ENCODE results near the gene UNC13A. TPM values are rescaled to one million over a fixed set of nuclear protein-coding genes. Genes with fewer than 3 reads are reported as not detected.
A peak's percentile ranks its signal among the peaks of the same experiment; 100 is the strongest.

The UNC13A gene
- total RNA-seq, 1 donor from 2014 or later = 3.9 TPM

DNA sequence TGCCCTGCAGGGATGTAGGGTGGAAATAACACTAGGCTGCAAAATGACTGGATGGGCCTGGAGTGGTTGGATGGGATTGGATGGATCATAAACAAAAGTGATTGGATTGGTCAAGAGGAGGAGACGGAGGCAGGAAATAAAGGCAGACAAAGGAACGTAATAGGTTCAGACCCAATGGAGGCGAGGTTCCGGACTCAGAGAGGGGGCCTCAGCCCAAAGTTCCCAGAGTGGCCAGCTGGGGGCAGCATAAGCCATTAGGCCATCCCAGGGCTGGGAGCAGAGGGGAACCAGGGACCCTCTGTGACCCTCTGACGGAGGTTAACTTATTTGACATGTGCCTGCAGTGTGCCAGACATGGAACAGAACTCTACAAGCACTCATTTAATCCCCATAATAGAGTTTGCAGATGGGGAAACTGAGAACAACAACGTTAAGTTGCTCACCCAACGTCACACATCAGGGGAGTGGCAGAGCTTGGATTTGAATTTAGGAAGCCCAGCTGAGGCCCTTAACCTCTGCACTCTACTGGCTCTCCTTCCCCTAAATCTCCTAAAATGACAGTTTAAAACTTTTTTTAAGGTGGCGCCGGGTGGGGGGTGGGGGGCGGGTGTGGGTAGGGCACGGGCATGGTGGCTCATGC lies 15.8 kb upstream of the UNC13A start:
- DNase-seq (ENCODE audit: low spot score, unreplicated experiment) = no peak
- Mint-ChIP-seq H3K36me3 (ENCODE audit: insufficient read depth) (no peaks in the 10 kb centered on the region), H3K4me3 (ENCODE audit: low read depth) (no peak overlapping the region), H3K27ac (no peak overlapping the region), H3K27me3 (peaks cover 26% of the 10 kb centered on the region), H3K9me3 (ENCODE audit: low read depth) (no peaks in the 10 kb centered on the region), H3K4me1 (ENCODE audit: low read depth) (no peaks in the 10 kb centered on the region)
- TF ChIP-seq, protein P1, sequence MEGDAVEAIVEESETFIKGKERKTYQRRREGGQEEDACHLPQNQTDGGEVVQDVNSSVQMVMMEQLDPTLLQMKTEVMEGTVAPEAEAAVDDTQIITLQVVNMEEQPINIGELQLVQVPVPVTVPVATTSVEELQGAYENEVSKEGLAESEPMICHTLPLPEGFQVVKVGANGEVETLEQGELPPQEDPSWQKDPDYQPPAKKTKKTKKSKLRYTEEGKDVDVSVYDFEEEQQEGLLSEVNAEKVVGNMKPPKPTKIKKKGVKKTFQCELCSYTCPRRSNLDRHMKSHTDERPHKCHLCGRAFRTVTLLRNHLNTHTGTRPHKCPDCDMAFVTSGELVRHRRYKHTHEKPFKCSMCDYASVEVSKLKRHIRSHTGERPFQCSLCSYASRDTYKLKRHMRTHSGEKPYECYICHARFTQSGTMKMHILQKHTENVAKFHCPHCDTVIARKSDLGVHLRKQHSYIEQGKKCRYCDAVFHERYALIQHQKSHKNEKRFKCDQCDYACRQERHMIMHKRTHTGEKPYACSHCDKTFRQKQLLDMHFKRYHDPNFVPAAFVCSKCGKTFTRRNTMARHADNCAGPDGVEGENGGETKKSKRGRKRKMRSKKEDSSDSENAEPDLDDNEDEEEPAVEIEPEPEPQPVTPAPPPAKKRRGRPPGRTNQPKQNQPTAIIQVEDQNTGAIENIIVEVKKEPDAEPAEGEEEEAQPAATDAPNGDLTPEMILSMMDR (IDR thresholded peaks at IDR 0.05; ENCODE audit: unreplicated experiment) = peak; percentile 68

DNA sequence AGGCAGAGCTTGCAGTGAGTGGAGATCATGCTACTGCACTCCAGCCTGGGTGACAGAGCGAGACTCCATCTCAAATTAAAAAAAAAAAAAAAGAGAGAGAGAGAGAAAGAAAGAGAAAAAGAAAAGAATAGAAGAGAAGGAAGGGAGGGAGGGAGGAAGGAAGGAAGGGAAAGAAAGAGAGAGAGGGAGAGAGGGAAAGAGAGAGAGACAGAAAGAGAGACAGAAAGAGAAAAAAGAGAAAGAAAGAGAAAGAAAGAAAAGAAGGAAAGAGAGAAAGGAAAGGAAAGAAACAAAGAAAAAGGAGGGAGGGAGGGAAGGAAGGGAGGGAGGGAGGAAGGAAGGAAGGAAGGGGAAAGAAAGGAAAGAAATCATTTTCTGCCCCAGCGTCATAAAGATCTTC lies 7.0 kb upstream of the UNC13A start:
- Mint-ChIP-seq H3K36me3 (ENCODE audit: insufficient read depth) (no peaks in the 10 kb centered on the region), H3K27ac (no peak overlapping the region), H3K9me3 (ENCODE audit: low read depth) (no peaks in the 10 kb centered on the region), H3K4me3 (ENCODE audit: low read depth) (no peak overlapping the region), H3K27me3 (peaks cover 46% of the 10 kb centered on the region), H3K4me1 (ENCODE audit: low read depth) (no peaks in the 10 kb centered on the region)
- TF ChIP-seq, protein P1 (IDR thresholded peaks at IDR 0.05; ENCODE audit: unreplicated experiment) = no peak
- no peak for DNase-seq (ENCODE audit: low spot score, unreplicated experiment)

DNA sequence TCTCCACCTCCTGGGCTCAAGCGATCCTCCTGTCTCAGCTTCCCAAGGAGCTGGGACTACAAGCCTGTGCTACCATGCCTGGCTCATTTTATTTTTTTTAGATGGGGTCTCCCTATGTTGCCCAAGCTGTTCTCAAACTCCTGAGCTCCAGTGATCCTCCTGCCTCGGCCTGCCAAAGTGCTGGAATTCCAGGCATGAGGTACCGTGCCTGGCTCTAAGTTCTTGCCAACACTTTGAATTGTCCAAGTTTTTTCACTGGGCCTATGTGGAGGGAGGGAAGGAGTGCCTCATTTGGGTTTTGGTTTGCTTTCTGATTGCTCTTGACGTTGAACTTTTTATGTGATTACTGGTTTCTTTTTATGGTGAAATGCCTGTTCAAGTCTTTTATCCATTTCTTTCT lies 4.4 kb upstream of the UNC13A start:
- TF ChIP-seq, protein P1 (IDR thresholded peaks at IDR 0.05; ENCODE audit: unreplicated experiment) = no peak
- no peak overlapping the region for H3K4me3 Mint-ChIP-seq (ENCODE audit: low read depth)
- H3K4me1 Mint-ChIP-seq (ENCODE audit: low read depth) = peaks cover 2% of the 10 kb centered on the region
- H3K36me3 Mint-ChIP-seq (ENCODE audit: insufficient read depth) = no peaks in the 10 kb centered on the region
- H3K9me3 Mint-ChIP-seq (ENCODE audit: low read depth) = no peaks in the 10 kb centered on the region
- peaks cover 43% of the 10 kb centered on the region for H3K27me3 Mint-ChIP-seq
- no peak for DNase-seq (ENCODE audit: low spot score, unreplicated experiment)
- H3K27ac Mint-ChIP-seq = no peak overlapping the region

DNA sequence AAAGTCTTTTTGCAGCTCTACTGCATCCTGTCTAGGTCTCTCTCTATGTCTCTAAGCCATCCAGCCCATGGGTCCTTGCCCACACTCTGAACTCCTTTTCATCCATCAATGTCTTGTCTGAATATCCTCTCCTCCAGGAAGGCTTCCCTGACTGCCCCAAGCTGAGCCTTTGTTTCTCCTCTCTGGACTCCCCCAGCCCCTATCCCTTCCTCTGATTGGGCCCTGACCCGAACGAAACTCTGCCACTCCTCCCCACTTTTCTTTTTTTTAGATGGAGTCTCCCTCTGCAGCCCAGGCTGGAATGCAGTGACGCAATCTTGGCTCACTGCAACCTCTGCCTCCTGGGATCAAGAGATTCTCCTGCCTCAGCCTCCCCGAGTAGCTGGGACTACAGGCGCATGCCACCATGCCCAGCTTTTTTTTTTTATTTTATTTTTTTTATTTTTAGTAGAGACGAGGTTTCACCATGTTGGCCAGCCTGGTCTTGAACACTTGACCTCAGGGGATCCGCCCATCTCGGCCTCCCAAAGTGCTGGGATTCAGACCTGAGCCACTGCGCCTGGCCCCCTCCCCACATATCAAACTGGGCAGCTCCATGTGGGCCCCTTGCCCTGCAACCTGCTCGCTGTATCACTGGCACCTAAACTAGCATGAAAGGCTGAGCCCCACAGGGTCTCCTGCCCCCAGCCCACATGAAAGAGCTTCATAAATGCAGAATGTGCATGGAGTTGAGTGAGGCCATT lies 870 bp upstream of the UNC13A start:
- peak overlapping the region; percentile 51 for H3K4me3 Mint-ChIP-seq (ENCODE audit: low read depth)
- peaks cover 3% of the 10 kb centered on the region for H3K4me1 Mint-ChIP-seq (ENCODE audit: low read depth)
- H3K27me3 Mint-ChIP-seq = peaks cover 49% of the 10 kb centered on the region
- H3K36me3 Mint-ChIP-seq (ENCODE audit: insufficient read depth) = no peaks in the 10 kb centered on the region
- DNase-seq (ENCODE audit: low spot score, unreplicated experiment) = no peak
- TF ChIP-seq, protein P1 (IDR thresholded peaks at IDR 0.05; ENCODE audit: unreplicated experiment) = no peak
- H3K9me3 Mint-ChIP-seq (ENCODE audit: low read depth) = no peaks in the 10 kb centered on the region
- peak overlapping the region; percentile 7 for H3K27ac Mint-ChIP-seq

DNA sequence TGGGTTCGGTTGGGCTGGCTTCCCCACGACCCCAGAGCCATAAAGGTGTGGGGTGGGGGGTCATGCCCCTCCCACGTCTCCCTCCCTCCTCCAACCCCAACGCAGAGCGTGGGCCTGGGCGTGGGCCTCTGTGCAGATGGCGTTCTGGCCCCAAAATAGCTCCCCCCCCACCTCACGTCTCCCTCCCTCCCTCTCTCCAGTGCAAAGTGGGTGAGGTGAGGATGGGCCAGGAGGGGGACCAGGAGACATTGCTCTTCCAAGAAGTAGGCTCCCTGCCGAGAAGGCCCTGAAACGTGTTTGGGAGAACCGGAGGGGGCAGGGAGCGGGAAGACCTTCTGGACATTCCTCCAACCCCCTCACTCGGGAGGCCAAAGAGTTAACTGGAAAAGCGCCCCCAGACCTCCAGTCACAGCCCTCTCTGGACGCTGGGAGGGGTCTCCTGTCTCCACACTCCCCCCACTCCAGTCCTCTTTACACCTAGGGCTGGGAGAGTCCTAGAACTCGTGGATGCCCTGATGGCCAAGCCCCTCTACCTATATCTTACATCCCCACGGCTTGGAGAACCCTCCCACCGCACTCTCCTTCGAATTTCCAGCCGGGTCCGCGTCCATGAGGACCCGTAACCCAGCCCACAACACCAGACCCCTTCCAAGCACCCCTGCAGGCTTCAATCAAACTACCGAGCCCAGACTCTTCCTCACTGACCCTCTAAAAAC lies 855 bp downstream of the UNC13A start:
- Mint-ChIP-seq H3K27ac (no peak overlapping the region), H3K4me1 (ENCODE audit: low read depth) (peaks cover 3% of the 10 kb centered on the region), H3K4me3 (ENCODE audit: low read depth) (peak overlapping the region; percentile 69), H3K36me3 (ENCODE audit: insufficient read depth) (no peaks in the 10 kb centered on the region), H3K27me3 (peaks cover 56% of the 10 kb centered on the region), H3K9me3 (ENCODE audit: low read depth) (no peaks in the 10 kb centered on the region)
- TF ChIP-seq, protein P1 (IDR thresholded peaks at IDR 0.05; ENCODE audit: unreplicated experiment) = no peak
- DNase-seq (ENCODE audit: low spot score, unreplicated experiment) = no peak
